ENCODE results near the gene XPO5.
"Not testable (repeated sequence)": the region's sequence is repeated elsewhere in the genome, so short reads cannot be mapped to it uniquely, and the experiment has no call there.

The XPO5 gene

DNA sequence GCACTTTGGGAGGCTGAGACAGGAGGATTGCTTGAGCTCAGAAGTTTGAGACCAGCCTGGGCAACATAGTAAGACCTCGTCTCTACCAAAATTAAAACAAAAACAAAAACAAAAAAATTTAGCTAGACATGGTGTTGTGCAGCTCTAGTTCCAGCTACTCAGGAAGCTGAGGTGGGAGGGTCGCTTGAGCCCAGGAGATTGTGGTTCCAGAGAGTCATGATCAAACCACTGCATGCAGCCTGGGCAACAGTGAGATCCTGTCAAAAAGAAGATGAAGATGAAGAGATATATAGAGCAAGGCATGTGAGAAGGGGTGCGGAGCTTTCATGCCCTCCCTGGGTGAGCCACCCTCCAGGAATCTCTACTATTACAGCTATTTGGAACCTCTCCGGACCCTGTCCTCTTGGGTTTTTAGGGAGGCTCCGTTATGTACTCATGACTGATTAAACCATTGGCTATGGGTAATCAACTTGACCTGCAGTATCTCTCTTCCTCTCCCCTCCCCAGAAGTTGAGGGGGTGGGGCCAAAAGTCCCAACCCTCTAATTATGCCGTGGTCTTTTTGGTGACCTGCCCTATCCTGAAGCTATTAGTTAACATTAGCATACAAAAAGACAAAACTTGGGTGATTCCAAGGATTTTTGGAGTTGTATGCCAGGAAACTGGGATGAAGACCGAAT, 9.2 kb upstream of the XPO5 start:
- DNase-seq (ENCODE audit: low spot score), result no peak

DNA sequence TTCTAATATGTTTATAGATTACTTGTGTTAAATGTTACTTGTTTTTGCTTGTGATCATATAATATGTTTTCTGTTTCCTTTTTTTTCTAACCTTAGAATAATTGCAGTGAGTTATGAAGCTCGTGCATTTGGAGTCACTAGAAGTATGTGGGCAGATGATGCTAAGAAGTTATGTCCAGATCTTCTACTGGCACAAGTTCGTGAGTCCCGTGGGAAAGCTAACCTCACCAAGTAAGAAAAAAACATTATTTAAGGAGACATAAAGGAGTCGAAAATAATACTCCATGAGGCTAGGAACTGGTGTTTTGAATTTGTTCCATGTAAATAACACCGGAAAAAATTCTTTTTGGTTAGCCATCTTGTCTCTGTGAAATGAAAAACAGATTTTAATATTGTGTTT, 7.1 kb upstream of the XPO5 start:
- DNase-seq (ENCODE audit: low spot score), result no peak

DNA sequence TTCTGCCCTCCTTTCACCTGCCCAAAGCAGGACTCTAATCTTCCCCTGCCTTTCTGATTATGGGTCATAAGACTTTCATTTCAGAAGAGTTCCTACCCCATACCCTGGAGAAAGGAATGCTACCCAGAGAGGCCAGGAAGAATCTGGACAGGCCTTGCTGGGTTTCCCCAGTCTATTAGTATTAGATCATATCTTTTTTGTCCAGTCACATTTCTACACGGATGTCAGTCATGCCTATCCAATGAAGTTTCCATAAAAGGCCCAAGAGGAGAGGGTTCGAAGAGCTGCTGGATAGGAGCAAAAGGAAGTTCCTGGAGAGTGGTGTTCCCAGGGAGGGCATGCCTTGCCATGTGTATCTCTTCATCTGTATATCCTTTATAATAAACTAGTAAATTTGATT, 3.3 kb upstream of the XPO5 start:
- no peak for DNase-seq (ENCODE audit: low spot score)

DNA sequence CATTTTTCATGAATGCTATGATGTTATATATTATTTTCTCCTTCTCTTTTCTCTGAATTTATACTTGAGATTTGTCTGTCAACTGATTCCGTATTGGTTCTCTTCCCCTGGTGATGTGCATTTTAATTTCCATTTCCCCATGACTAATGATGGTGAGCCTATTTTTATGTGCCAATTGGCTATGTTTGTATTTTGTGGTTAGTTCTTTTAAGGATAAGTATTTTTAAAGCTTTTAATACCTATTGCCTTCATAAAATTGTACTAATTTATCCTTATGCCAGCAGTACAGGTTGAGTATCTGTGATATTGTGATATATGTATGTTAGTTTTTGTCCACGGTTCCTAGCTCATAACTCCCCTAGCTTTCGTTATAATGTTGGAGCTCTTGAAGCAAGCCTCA, 2.9 kb upstream of the XPO5 start:
- DNase-seq (ENCODE audit: low spot score), result no peak

DNA sequence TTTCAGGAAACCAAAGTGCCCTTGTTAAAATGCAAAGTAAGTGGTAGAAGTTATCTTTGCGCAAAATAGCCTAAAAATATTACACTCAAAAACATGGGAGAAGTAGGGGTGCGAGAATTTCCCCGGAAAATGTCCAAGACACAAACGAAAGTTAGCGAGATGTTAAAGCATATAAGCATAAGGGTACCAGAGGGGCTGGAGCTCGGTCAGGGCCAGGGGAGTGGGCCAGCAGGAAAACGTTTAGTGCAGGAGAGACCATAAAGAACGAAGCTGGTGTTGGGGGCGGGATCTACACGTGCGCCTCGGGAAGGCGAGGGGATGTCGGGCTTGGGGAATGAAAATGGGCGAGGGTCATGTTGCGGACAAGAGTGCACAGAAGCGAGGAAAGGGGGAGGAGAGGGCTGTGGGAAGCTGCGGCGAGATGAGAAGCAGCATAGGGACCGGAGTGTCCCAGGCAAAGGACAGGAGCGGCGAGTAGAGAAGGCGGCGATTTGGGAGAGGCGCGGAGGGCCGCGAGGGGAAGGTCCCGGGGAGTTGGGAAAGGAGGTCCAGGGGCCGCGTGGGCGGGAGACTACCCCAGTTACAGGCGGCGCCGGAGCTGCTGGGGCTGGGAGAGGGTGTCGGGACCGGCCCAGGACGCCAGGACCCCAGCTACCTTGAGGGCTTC, 600 bp downstream of the XPO5 start:
- DNase-seq (ENCODE audit: low spot score), result no peak

DNA sequence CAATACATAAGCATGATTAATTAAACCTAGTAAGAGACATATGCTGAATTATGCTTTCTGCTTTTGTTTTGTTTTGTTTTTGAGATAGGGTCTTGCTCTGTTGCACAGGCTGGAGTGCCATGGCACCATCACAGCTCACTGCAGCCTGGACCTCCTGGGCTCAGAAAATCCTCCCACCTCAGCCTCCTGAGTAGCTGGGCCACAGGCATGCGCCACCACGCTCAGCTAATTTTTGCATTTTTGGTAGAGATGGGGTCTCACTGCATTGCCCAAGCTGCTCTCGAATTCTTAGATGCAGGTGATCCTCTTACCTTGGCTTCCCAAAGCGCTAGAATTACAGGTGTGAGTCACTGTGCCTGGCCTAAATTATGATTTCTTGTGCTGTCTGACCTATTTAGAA, 3.8 kb downstream of the XPO5 start:
- no peak for DNase-seq (ENCODE audit: low spot score)

DNA sequence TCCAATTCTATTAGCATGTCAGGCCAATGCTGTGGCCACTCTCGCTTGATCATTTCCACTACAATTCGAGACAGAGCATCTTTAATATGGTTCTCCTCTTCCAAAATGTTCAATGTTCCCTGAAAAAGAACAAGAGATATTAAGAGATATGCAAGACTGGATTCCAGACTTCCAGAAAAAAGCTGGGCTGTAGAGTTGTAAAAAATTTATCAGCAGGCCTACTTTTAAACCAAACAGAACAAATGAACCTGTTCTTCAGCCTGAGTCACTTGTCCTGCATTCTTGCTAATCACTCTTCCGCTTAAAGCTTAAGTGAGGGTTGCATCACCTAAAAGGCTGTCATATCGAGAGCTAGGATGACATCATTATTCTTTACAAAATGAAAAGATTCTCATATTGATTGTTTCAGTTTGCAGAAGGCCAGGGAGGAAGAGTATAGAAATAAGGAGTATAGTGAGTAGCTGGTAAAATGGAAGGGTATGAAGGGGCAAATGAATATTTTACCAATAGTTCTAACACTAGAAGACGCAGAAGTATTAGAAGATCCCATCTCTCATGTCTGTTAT, 4.9 kb downstream of the XPO5 start:
- no peak for DNase-seq (ENCODE audit: low spot score)

DNA sequence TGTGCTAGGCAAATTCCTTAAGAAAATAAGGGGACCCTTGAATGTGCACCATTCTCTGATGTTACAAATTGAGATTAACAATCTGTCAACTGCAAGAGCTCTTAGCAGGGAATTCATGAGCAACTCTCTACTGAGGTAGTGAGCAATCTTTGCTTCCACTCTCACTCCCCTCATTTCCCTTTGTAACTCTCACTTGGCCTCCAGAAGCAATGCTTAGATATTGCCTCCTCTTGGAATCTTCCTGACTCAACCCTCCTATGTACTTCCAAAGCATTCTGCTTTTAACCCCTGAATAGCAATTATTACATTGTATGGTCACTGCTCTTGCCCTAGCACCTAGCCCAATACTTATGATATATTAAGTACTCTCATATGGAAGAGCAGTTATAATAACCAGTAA, 16.5 kb downstream of the XPO5 start:
- DNase-seq (ENCODE audit: low spot score), result no peak

DNA sequence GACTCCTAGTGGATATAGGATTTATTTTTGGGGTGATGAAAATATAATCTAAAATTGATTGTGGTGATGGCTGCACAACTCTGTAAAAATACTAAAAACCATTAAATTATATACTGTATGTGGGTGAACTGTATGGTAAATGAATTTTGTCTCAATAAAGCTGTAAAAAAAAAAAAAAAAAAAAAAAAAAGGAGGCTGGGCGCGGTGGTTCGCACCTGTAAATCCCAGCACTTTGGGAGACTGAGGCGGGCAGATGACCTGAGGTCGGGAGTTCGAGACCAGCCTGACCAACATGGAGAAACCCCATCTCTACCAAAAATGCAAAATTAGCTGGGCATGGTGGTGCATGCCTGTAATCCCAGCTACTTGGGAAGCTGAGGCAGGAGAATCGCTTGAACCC, 18.2 kb downstream of the XPO5 start:
- DNase-seq (ENCODE audit: low spot score), result not testable (repeated sequence)

DNA sequence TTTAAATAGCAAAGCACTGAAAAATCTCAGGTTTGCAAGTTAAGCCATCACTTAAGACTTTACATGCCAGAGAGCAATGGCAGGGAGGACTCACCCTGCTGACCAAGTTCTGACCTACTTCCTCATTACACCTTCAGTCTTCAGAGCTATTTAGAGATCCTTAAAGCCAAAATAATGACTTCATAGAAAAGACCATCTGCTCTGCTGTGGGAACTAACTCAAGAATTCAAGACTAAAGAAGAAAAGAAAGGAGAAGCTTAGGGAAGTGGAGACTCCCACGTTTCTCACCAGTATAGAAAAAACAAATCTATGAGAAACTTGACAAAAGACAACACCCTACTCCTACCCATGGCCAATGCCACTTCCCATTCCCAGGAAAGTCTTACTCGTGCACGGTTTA, 28.6 kb downstream of the XPO5 start:
- DNase-seq (ENCODE audit: low spot score), result no peak

DNA sequence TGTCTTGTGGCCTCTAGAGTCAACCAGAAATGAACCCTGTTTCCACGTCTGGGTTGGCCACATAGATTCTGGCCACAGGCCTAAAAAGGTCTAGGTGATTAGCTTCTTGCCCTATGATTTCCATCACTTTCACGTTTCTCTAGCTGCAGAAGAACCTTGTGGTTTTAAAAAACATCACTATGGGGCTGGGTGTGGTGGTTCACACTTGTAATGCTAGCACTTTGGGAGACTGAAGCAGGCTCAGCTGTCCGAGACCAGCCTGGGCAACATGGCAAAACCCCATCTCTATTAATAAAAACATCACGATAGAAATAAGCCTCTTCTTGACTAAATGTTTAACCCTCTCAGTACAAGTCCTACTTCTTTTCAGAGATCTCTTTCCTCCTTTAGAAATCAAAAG, 31.4 kb downstream of the XPO5 start:
- DNase-seq (ENCODE audit: low spot score), result no peak

DNA sequence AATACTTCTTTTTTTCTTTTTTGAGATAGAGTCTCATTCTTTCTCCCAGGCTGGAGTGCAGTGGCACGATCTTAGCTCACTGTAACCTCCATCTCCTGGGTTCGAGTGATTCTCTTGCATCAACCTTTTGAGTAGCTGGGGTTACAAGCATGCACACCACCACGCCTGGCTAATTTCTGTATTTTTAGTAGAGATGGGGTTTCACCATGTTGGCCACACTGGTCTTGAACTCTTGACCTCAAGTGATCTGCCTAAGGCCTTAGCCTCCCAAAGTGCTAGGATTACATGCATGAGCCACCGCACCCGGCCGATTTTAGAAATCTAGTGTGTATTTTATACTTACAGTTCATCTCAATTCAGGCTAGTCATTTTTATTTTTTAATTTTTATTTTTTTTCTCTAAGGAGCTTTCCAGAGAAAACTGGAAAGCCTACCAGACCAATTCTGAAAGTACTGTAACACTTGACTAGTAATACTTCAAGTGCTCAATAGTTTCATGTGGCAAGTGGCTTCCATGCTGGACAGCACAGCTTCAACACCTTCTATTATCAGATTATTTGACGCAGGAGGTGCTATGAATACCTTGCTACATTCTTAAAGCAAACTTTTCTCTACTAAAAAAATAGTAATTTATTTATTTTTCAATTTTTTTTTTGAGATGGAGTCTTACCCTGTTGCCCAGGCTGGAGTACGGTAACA, 33.9 kb downstream of the XPO5 start:
- DNase-seq (ENCODE audit: low spot score), result no peak

DNA sequence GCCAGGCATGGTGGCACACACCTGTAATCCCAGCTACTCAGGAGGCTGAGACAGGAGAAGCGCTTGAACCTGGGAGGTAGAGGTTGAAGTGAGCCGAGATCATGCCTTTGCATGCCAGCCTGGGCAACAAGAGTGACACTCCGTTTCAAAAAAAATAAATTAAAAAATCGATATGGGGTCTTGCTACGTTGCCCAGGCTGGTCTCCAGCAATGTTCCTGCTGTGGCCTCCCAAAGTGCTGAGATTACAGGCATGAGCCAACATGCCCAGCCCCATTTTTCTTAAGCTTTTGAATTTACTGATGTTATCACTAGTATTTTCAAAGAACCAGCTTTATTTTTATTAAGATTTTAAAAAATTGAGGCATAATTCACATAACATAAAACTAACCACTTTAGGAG, 35.3 kb downstream of the XPO5 start:
- no peak for DNase-seq (ENCODE audit: low spot score)

DNA sequence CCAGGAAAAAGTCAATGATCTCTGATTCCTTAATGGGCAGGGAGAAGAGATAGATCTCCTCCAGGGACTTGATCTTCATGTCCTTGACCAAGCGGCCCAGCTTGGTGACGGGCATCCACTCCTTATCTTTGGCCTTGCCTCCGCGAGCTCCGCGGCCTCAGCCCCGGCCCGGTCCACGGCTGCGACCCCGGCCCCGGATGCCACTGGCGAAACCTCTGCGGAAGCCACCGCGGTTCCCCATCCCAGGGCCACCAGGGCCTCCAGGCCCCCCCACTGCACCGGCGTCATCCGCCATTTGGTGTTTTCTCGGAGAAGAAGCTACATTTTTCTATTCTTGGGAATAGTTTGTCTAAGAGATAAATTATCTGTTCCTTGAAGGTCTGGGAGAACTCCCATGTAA, 36.4 kb downstream of the XPO5 start:
- not testable (repeated sequence) for DNase-seq (ENCODE audit: low spot score)

DNA sequence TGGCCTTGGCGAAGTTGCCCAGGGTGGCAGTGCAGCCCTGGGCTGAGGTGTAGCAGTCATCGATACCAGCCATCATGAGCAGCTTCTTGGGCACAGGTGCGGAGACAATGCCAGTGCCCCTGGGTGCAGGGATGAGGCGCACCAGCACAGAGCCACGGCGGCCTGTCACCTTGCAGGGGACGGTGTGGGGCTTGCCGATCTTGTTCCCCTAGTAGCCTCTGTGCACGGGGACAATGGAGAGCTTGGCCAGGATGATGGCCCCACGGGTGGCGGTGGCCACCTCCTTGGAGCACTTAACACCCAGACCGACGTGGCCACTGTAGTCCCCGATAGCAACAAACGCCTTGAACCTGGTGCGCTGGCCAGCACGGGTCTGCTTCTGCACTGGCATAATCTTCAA, 36.9 kb downstream of the XPO5 start:
- DNase-seq (ENCODE audit: low spot score), result not testable (repeated sequence)

DNA sequence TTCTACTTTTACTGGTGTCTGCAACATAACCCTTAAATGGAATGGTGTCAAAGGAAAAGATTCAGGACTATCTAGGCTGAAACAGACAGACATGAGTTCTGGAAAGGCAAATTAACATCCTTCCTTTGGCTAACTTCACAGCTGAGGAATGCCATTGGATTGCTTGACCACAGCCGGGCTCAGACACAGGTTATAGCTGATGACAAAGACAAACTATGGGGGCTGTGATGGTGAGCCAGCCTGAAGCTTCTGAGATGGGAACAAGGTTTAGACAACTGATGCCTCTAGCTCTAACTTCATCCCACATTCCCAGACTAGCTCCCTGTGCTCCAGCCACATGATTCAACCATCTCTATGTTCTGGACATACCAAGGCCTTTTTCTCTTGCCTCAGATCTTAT, 43.6 kb downstream of the XPO5 start:
- no peak for DNase-seq (ENCODE audit: low spot score)

DNA sequence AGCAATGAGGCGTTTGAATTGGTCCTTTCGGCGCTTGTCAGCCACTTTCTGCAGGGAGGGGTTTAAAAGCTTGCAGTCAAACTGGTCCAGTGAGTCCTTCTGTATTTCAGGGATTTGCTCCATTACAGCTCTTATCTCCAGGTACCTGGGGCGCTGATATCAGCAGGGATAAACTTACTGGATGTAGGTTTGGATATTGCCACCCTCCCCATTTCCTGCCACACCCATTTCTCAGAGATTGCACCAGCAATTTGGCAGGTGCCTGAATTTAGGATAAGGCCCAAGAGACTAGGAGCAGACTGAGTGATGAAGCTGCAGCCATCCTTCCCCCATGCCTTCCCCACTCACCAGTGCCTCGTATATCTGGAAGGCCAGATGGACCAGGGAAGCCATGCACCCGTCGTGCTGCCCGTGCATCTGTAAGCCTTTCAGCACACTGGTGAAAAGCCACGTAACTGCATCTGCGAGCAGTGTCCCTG, 51.3 kb downstream of the XPO5 start:
- DNase-seq (ENCODE audit: low spot score), result no peak

DNA sequence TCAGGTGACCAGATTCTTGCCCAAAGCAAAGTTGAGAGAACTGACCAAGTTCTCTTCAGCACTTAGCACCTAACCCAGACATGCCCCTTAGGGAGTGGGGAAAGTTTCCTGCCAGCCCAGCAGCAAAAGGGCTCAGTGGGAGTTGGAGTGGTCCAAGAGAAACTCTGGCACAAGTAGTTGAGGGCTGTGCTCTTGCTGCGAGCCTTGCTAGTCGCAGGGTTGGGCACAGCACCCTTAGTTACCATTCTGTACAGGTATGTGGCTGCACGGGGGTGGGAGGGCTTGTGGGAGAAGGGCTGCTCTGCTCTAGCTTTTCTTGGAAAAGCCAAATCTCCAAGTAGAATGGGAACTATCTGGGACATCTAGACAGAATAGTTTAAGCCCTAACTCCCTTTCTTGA, 52.6 kb downstream of the XPO5 start:
- DNase-seq (ENCODE audit: low spot score), result no peak

DNA sequence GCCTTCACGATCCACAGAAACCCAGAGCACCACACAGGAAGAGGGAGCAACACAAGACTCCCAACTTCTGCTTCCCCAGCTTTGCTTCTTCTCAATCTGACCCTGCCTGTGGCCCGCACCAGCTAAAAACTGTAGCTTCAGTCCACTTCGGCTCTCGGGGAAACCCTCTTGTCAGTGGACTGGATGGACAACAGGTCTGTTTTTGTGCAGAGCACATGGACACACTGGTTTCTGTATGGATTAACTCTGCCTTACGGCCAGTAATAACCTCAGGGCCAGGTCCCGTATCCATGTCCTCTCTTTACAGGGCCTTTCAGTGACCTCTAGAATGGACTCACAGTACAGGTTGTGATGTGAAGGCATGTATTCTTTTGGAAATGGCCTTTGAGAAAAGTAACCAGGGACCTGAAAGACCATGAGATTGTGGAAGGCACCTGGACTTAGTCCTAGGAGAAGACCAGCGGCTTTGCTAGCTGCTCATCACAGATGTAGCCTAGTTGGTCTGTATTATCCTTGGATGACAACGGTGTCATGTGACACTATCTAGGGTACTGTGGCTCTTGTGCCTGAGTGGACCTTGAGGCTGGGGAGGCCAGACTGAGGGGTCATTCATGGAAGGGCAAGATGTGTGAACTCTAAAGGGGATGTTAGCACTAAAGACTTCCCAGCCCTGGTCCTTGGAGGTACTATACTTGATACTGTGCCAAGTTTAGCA, 53.1 kb downstream of the XPO5 start:
- no peak for DNase-seq (ENCODE audit: low spot score)

DNA sequence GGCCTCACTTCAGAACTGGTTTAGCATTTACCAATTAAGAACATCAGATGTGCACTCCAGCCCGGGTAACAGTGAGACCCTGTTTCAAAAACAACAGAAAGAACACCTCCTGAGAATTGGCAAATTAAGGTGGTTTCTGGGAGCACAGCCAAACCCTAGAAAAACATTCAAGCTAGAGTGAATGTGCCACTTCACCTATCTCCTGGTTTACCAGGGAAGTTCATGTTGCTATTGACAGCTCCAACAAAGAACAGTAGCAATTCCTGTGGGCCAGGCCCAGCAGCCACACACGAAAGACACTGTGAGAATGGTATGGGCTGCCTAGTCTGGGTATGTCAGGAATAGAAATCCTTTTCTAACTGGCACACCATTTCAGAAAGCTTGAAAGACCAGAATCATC, 54.0 kb downstream of the XPO5 start:
- DNase-seq (ENCODE audit: low spot score), result no peak

DNA sequence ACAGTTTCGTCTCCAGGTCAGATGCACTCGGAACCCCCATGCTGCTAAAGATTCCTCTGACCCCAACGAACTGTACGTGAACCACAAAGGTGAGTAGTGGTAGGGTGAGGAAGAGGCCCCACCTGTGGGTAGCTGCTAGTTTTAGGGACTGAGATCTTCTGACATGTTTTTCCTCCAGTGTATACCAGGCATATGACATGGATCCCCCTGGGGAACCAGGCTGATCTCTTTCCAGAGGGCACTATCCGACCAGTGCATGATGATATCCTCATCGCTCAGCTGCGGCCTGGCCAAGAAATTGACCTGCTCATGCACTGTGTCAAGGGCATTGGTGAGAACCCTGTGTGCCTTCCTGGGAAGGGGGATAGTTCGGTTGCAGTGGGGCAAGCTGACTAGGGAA, 55.7 kb downstream of the XPO5 start:
- no peak for DNase-seq (ENCODE audit: low spot score)

Measured in pons (tissue), 1 donor.